Upper lobe of left lung (tissue), 6 donors: ENCODE results near the gene TMTC1. TPM values are rescaled to one million over a fixed set of nuclear protein-coding genes. Genes with fewer than 3 reads are reported as not detected.

ENCODE experiments used
- ATAC-seq, 2 donors: fragments of 200-7000 bp; cut with Tn5 transposase; one replicate each; pipeline ENCODE4 v1.9.1; 2022; ENCODE audit warnings: mild to moderate bottlenecking in 2 of 2, moderate library complexity in 2 of 2; ENCODE audit not compliant: low FRiP score in 2 of 2
- DNase-seq, 2 donors: peaks; one replicate each; pipeline ENCODE4 v3.0.0-alpha.2; 2019 to 2020
- H3K27ac ChIP-seq, 4 donors: fragments of 200-600 bp; sonication (generic); one replicate each; pipeline ENCODE4 v1.5.1; 2016 to 2019
- H3K27me3 ChIP-seq, 4 donors: fragments of 200-600 bp; sonication (generic); one replicate each; pipeline ENCODE4 v1.5.1; 2017 to 2019
- H3K36me3 ChIP-seq, 4 donors: fragments of 200-600 bp; sonication (generic); one replicate each; pipeline ENCODE4 v1.5.1; 2016 to 2019
- H3K4me1 ChIP-seq, 4 donors: fragments of 200-600 bp; sonication (generic); one replicate each; pipeline ENCODE4 v1.5.1; 2018 to 2019
- H3K4me3 ChIP-seq, 4 donors: fragments of 200-600 bp; sonication (generic); one replicate each; pipeline ENCODE4 v1.5.1; 2017 to 2019; ENCODE audit warnings: mild to moderate bottlenecking in 2 of 4, moderate library complexity in 1 of 4
- H3K9me3 ChIP-seq, 4 donors: fragments of 200-600 bp; sonication (generic); one replicate each; pipeline ENCODE4 v1.5.1; 2018 to 2019
- CTCF ChIP-seq, 6 experiments: fragments of 450-650 bp in 4 of 6; fragments of 200-600 bp in 2 of 6; sonication (generic) in 2 of 6; IDR thresholded peaks; one replicate each; pipeline ENCODE4 v1.5.1; 2016 to 2019; ENCODE audit warnings: antibody characterized with exemption in 6 of 6
- EP300 ChIP-seq, 4 donors: sonication (generic); formaldehyde crosslinking; IDR thresholded peaks; one replicate each; pipeline ENCODE4 v1.5.1; 2017; ENCODE audit warnings: antibody characterized with exemption in 4 of 4, control low read depth in 2 of 4
- POLR2A ChIP-seq, 4 donors: fragments of 450-650 bp; IDR thresholded peaks; one replicate each; pipeline ENCODE4 v1.5.1; 2016 to 2017; ENCODE audit warnings: antibody characterized with exemption in 4 of 4, mild to moderate bottlenecking in 2 of 4
- POLR2AphosphoS5 ChIP-seq, 2 donors: sonication (generic); formaldehyde crosslinking; IDR thresholded peaks; one replicate each; pipeline ENCODE4 v1.5.1; 2017; ENCODE audit warnings: antibody characterized with exemption in 2 of 2
- WGBS, 2 donors: methylation state at CpG; one replicate each; pipeline ENCODE4 v1.1.5; 2017 to 2018; 5-methylcytosine and 5-hydroxymethylcytosine counted together
- total RNA-seq, 6 donors: library from RNA; depleted of rRNA in 4 of 6; stranded (reverse); fragments of >200 nt in 4 of 6; gene quantifications; one replicate each; pipeline versions ENCODE4 v1.1.0 to v1.2.1, GENCODE V29; 2016 to 2021
- donor health status: DM: no; HTN: no; CAD: no; lungs with moderate emphysema.
- donor health status: DM: no; HTN: yes; CAD: no; lungs with severe emphysema.

Gene TMTC1
- total RNA-seq, 6 donors from 2014 or later, result 25.1 to 39.3 (median 29.7) TPM

DNA sequence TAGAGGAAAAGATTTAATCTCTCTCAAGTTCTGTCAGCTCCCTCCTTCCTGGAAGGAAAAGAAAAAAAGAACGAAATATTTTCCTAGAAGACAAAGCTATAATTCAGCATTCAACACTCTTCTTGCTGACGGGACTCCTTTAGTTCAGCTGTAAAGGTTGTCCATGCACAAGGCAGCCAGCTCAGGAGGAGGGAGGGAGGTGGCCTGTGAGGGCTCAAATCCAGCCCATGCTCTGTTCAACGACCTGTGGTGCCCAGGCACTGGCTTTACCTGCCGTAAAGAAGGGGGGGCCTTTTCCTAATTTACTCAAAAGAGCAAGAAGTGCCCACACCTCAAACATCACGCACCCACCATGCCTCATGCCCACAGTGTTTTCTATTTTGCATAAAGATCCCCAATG is 109.3 kb downstream of the TMTC1 start:
- Histone ChIP-seq H3K36me3 (no peaks in the 10 kb centered on the region), H3K27ac (no peak overlapping the region), H3K27me3 (no peaks in the 10 kb centered on the region), H3K4me3 (no peak overlapping the region), H3K9me3 (no peaks in the 10 kb centered on the region), H3K4me1 (no peaks in the 10 kb centered on the region)
- no peak for ATAC-seq
- TF ChIP-seq POLR2A (IDR thresholded peaks at IDR 0.05) (no peak), EP300 (IDR thresholded peaks at IDR 0.05) (no peak), POLR2AphosphoS5 (IDR thresholded peaks at IDR 0.05) (no peak), CTCF (IDR thresholded peaks at IDR 0.05) (no peak)
- no peak for DNase-seq
- 78 to 84% methylated on average over 5 of the region's 5 CpGs for WGBS, 2 donors

DNA sequence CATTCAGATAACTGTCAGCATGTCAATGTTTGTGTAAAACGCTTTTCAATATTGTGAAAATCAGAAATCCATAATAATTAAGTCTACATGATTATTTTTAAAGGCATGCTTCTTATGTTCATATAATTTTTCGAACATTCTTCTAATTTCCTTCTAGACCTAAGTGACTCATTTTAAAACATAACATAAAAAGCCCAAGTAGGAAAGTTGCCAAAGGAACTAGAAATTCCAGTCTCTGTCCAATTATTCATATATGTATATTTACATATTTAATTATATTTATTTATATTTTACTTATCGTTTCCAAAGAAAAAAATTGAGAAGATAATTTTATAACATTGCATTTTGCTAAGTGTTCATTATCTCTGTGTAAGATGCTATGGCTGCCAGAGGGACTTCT is 110.4 kb downstream of the TMTC1 start:
- H3K27ac ChIP-seq, result no peak overlapping the region
- H3K4me1 ChIP-seq, result no peaks in the 10 kb centered on the region
- TF ChIP-seq POLR2A (IDR thresholded peaks at IDR 0.05) (no peak), CTCF (IDR thresholded peaks at IDR 0.05) (no peak), EP300 (IDR thresholded peaks at IDR 0.05) (no peak), POLR2AphosphoS5 (IDR thresholded peaks at IDR 0.05) (no peak)
- H3K27me3 ChIP-seq, result no peaks in the 10 kb centered on the region
- no peaks in the 10 kb centered on the region for H3K9me3 ChIP-seq
- ATAC-seq (no peak), DNase-seq (no peak)
- no peak overlapping the region for H3K4me3 ChIP-seq
- WGBS, 2 donors, result 46 to 82% methylated on average over 3 of the region's 3 CpGs
- no peaks in the 10 kb centered on the region for H3K36me3 ChIP-seq

DNA sequence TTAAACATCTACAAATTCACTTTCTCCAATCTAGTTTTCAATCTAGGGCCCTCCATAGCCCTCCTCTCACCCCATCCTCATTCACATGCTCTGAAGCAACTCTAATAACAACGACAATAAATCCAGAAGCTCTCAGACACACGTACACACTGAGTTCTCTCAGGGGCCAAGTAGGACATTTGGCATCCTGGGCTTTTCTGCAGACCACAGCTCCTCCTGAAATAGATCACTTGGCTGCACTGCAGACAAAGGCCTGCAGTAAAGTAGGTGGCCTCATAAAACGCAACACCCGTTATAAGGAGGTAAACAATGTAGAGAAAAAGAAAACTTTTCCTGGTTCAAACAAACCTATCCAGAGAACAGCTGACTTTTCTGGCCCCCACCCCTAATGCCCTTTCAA is 111.2 kb downstream of the TMTC1 start:
- no peak for DNase-seq
- H3K4me3 ChIP-seq, result no peak overlapping the region
- ATAC-seq, result no peak
- H3K27me3 ChIP-seq, result no peaks in the 10 kb centered on the region
- no peaks in the 10 kb centered on the region for H3K4me1 ChIP-seq
- TF ChIP-seq POLR2A (IDR thresholded peaks at IDR 0.05), result no peak
- no peak for TF ChIP-seq EP300 (IDR thresholded peaks at IDR 0.05)
- no peak for TF ChIP-seq POLR2AphosphoS5 (IDR thresholded peaks at IDR 0.05)
- no peak for TF ChIP-seq CTCF (IDR thresholded peaks at IDR 0.05)
- WGBS, 2 donors, result 65 to 72% methylated on average over 4 of the region's 4 CpGs
- no peaks in the 10 kb centered on the region for H3K36me3 ChIP-seq
- H3K9me3 ChIP-seq, result no peaks in the 10 kb centered on the region
- H3K27ac ChIP-seq, result no peak overlapping the region

DNA sequence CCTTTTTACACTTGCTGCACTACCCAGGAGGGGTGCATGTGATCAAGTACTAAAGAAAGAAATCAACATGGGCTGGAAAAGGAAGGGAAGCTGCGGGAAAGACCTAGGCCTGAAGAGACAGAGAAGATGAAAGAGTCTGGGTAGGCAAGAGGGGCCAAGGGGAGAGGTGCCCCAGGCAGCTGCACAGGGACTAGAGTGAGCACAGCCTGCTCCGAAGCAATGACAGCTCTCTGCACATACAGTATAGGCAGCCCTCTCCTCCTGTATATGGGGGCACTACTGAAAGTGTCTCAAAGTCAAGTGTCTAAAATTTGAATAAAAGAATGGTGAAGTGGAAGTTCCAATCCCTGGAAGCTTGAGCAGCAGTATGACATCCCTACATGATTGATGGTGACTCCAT is 112.0 kb downstream of the TMTC1 start:
- Histone ChIP-seq H3K4me1 (no peaks in the 10 kb centered on the region), H3K36me3 (no peaks in the 10 kb centered on the region), H3K9me3 (no peaks in the 10 kb centered on the region), H3K4me3 (no peak overlapping the region), H3K27me3 (no peaks in the 10 kb centered on the region), H3K27ac (no peak overlapping the region)
- no peak for DNase-seq
- ATAC-seq, result no peak
- TF ChIP-seq POLR2A (IDR thresholded peaks at IDR 0.05) (no peak), POLR2AphosphoS5 (IDR thresholded peaks at IDR 0.05) (no peak), EP300 (IDR thresholded peaks at IDR 0.05) (no peak), CTCF (IDR thresholded peaks at IDR 0.05) (no peak)
- WGBS, 2 donors, result 85 to 96% methylated on average over 2 of the region's 2 CpGs

DNA sequence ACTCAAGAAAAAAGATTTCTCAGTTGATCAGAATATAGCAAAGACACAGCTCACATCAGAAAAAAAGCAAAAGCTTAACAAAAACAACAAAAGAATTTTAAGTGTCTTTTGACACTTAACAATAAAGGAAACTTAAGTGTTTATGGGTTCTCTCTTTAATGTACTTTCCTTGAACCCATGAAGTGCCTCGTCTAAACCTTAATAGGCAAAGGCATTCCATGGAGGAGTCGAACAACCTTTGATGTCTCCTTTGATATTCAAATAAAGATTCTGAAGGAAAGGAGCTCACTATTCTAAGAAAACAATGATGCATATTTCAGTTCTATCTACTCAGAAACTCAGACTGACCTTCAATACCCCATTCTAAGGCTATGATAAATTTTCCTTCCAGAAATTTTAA is 116.7 kb downstream of the TMTC1 start:
- TF ChIP-seq CTCF (IDR thresholded peaks at IDR 0.05) (no peak), EP300 (IDR thresholded peaks at IDR 0.05) (no peak), POLR2AphosphoS5 (IDR thresholded peaks at IDR 0.05) (no peak), POLR2A (IDR thresholded peaks at IDR 0.05) (no peak)
- no peak for DNase-seq
- no peak for ATAC-seq
- H3K27me3 ChIP-seq, result no peaks in the 10 kb centered on the region
- H3K9me3 ChIP-seq, result no peaks in the 10 kb centered on the region
- WGBS, 2 donors, result 62 to 73% methylated on average over 2 of the region's 2 CpGs
- no peak overlapping the region for H3K4me3 ChIP-seq
- no peaks in the 10 kb centered on the region for H3K36me3 ChIP-seq
- H3K27ac ChIP-seq, result no peak overlapping the region
- no peaks in the 10 kb centered on the region for H3K4me1 ChIP-seq
